ENCODE results near the gene LPIN3.

DNA sequence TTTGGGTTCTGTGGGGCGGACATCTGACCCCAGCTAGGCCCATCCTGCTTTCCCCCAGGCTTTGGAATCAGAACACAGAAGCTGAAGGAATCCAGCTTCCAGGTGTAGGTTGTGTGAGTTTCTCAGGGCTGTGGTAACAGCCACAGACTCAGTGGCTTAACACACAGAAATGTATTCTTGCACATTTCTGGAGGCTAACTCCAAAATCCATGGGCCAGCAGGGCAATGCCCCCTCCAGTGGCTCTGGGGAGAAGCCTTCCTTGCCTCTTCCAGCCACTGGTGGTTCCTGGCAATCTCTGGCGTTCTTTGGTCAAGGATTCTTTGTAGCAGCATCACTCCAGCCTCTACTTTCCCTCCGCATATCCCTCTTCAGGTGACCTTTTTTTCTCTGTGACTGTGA is 27.3 kb downstream of the LPIN3 start:
- TF ChIP-seq, protein P1, sequence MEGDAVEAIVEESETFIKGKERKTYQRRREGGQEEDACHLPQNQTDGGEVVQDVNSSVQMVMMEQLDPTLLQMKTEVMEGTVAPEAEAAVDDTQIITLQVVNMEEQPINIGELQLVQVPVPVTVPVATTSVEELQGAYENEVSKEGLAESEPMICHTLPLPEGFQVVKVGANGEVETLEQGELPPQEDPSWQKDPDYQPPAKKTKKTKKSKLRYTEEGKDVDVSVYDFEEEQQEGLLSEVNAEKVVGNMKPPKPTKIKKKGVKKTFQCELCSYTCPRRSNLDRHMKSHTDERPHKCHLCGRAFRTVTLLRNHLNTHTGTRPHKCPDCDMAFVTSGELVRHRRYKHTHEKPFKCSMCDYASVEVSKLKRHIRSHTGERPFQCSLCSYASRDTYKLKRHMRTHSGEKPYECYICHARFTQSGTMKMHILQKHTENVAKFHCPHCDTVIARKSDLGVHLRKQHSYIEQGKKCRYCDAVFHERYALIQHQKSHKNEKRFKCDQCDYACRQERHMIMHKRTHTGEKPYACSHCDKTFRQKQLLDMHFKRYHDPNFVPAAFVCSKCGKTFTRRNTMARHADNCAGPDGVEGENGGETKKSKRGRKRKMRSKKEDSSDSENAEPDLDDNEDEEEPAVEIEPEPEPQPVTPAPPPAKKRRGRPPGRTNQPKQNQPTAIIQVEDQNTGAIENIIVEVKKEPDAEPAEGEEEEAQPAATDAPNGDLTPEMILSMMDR (IDR thresholded peaks at IDR 0.05) = no peak
- no peak for TF ChIP-seq POLR2A (IDR thresholded peaks at IDR 0.05)

All from Peyer's patch (tissue), 4 donors.